ENCODE data around the gene ANP32E.

DNA sequence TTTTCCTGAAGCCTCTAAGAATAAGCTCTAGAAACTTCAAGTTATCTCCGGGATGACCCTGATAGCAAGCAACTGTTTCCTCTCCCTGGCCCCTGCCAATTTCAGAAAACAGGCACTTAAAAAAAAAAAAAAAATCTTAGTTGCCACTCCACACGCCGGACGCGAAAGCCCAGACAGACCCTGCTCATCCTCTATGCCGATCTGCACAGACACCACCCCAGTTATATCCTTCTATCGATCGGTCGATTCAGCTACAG, 1.7 kb downstream of the ANP32E start:
- TF ChIP-seq, protein P1, sequence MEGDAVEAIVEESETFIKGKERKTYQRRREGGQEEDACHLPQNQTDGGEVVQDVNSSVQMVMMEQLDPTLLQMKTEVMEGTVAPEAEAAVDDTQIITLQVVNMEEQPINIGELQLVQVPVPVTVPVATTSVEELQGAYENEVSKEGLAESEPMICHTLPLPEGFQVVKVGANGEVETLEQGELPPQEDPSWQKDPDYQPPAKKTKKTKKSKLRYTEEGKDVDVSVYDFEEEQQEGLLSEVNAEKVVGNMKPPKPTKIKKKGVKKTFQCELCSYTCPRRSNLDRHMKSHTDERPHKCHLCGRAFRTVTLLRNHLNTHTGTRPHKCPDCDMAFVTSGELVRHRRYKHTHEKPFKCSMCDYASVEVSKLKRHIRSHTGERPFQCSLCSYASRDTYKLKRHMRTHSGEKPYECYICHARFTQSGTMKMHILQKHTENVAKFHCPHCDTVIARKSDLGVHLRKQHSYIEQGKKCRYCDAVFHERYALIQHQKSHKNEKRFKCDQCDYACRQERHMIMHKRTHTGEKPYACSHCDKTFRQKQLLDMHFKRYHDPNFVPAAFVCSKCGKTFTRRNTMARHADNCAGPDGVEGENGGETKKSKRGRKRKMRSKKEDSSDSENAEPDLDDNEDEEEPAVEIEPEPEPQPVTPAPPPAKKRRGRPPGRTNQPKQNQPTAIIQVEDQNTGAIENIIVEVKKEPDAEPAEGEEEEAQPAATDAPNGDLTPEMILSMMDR (IDR thresholded peaks at IDR 0.05; ENCODE audit: low read length): no peak
- TF ChIP-seq EZH2phosphoT487 (IDR thresholded peaks at IDR 0.05; ENCODE audit: low read length): no peak
